Measurements from ENCODE around the gene NAP1L4.

GRCh38 chr11:3011891-3012885 is 20.1 kb upstream of the NAP1L4 start:
- TF ChIP-seq CTCF (conservative IDR thresholded peaks at IDR 0.05; ENCODE audit: low read length) (no peak), EZH2phosphoT487 (IDR thresholded peaks at IDR 0.05; ENCODE audit: borderline replicate concordance) (no peak)
